GM21423 (cell line): Measurements from ENCODE around the gene LTBP2.

Experiments
- ATAC-seq: cut with Tn5 transposase; IDR thresholded peaks from one replicate; pipeline ENCODE4 v1.9.1; 2021; ENCODE audit warnings: mild to moderate bottlenecking, moderate library complexity; ENCODE audit not compliant: unreplicated experiment

LTBP2 gene

GRCh38 chr14:74614508-74615495, 2.8 kb upstream of the LTBP2 start:
- no peak for ATAC-seq

GRCh38 chr14:74613211-74613914, 1.3 kb upstream of the LTBP2 start:
- ATAC-seq: no peak

GRCh38 chr14:74612350-74613021, 449 bp upstream of the LTBP2 start:
- ATAC-seq: peak; percentile 51

GRCh38 chr14:74610866-74611649, 979 bp downstream of the LTBP2 start:
- ATAC-seq: no peak

- ATAC-seq: no peak
These were observed 1.7 kb downstream of the LTBP2 start for GRCh38 chr14:74610199-74610865.

- no peak for ATAC-seq
These were observed 2.3 kb downstream of the LTBP2 start for GRCh38 chr14:74609721-74610120.

- no peak for ATAC-seq
These were observed 3.0 kb downstream of the LTBP2 start for GRCh38 chr14:74608959-74609611.

- ATAC-seq: no peak
These were observed 5.3 kb downstream of the LTBP2 start for GRCh38 chr14:74606727-74607126.

GRCh38 chr14:74605531-74606223, 6.4 kb downstream of the LTBP2 start:
- ATAC-seq: no peak

GRCh38 chr14:74604911-74605310, 7.1 kb downstream of the LTBP2 start:
- ATAC-seq: no peak

- no peak for ATAC-seq
These were observed 7.9 kb downstream of the LTBP2 start for GRCh38 chr14:74604157-74604556.

- ATAC-seq: no peak
These were observed 10.1 kb downstream of the LTBP2 start for GRCh38 chr14:74601982-74602381.

- no peak for ATAC-seq
These were observed 12.1 kb downstream of the LTBP2 start for GRCh38 chr14:74599946-74600345.

GRCh38 chr14:74599321-74599761, 12.7 kb downstream of the LTBP2 start:
- ATAC-seq: no peak

GRCh38 chr14:74596741-74597450, 15.1 kb downstream of the LTBP2 start:
- no peak for ATAC-seq

GRCh38 chr14:74595006-74595735, 16.9 kb downstream of the LTBP2 start:
- no peak for ATAC-seq

- no peak for ATAC-seq
These were observed 17.4 kb downstream of the LTBP2 start for GRCh38 chr14:74594606-74595005.

GRCh38 chr14:74594029-74594428, 18.0 kb downstream of the LTBP2 start:
- no peak for ATAC-seq
